ENCODE measurements around the gene PDGFC. TPM values are rescaled to one million over a fixed set of nuclear protein-coding genes. Genes with fewer than 3 reads are reported as not detected.

The PDGFC gene
- total RNA-seq, 4 donors from 2014 or later = 8.4 to 34.7 (median 21.9) TPM

GRCh38 chr4:156723951-156724668, 247.5 kb downstream of the PDGFC start:
- Histone ChIP-seq H3K27me3 (no peaks in the 10 kb centered on the region), H3K4me3 (no peak overlapping the region), H3K27ac (no peak overlapping the region), H3K36me3 (no peaks in the 10 kb centered on the region), H3K9me3 (no peaks in the 10 kb centered on the region), H3K4me1 (no peaks in the 10 kb centered on the region)
- no peak for TF ChIP-seq CTCF (IDR thresholded peaks at IDR 0.05)
- no peak for DNase-seq (ENCODE audit: low spot score in 2 of 2)
- 92 to 93% methylated on average over 5 to 11 of the region's 11 CpGs for WGBS, 2 donors

- Histone ChIP-seq H3K4me1 (no peaks in the 10 kb centered on the region), H3K4me3 (no peak overlapping the region), H3K9me3 (no peaks in the 10 kb centered on the region), H3K27ac (no peak overlapping the region), H3K36me3 (no peaks in the 10 kb centered on the region), H3K27me3 (no peaks in the 10 kb centered on the region)
- 73 to 77% methylated on average over 8 of the region's 8 CpGs for WGBS, 2 donors
- TF ChIP-seq CTCF (IDR thresholded peaks at IDR 0.05) = no peak
- TF ChIP-seq EP300 (IDR thresholded peaks at IDR 0.05) = no peak
- no peak for TF ChIP-seq POLR2A (IDR thresholded peaks at IDR 0.05)
- no peak for DNase-seq (ENCODE audit: low spot score in 2 of 2)
Measured at GRCh38 chr4:156718226-156718625, 253.4 kb downstream of the PDGFC start.

- Histone ChIP-seq H3K27me3 (no peaks in the 10 kb centered on the region), H3K9me3 (no peaks in the 10 kb centered on the region), H3K36me3 (no peaks in the 10 kb centered on the region), H3K4me1 (peaks cover 0 to 5% (median 0%) of the 10 kb centered on the region in 4 donors), H3K27ac (no peak overlapping the region), H3K4me3 (no peak overlapping the region)
- WGBS, 2 donors = 89 to 92% methylated on average over 4 of the region's 4 CpGs
- TF ChIP-seq EP300 (IDR thresholded peaks at IDR 0.05) (no peak), POLR2A (IDR thresholded peaks at IDR 0.05) (no peak), CTCF (IDR thresholded peaks at IDR 0.05) (no peak)
- no peak for DNase-seq (ENCODE audit: low spot score in 2 of 2)
Measured at GRCh38 chr4:156711193-156711590, 260.4 kb downstream of the PDGFC start.

Small RNA genes lying within 50 kb of the gene (small RNA-seq; reads per million reads assigned to genes)
- not detected for gene AC092608.2

Other genes with a start within 250 kb of the PDGFC start
- 1 to 10 TPM in 3 of 4 donors, under 1 TPM in 1; 0.78 to 2.2 (median 1.5) TPM for gene GLRB, start 104.4 kb upstream of the PDGFC start, total RNA-seq
- gene GRIA2, start 248.9 kb upstream of the PDGFC start, total RNA-seq = 10 to 100 TPM in 2 of 4 donors, 1 to 10 TPM in 2; 4.5 to 21.6 (median 9.8) TPM